GM18526 (cell line): Measurements from ENCODE around the gene ZKSCAN5.

Experiments
- POLR2A ChIP-seq: IDR thresholded peaks from 3 replicates; pipeline ENCODE4 v1.6.1; 2011; ENCODE audit not compliant: insufficient read length; ENCODE audit errors: extremely low read depth

Gene ZKSCAN5

GRCh38 chr7:99531354-99531765, 26.9 kb downstream of the ZKSCAN5 start:
- no peak for TF ChIP-seq POLR2A

DNA sequence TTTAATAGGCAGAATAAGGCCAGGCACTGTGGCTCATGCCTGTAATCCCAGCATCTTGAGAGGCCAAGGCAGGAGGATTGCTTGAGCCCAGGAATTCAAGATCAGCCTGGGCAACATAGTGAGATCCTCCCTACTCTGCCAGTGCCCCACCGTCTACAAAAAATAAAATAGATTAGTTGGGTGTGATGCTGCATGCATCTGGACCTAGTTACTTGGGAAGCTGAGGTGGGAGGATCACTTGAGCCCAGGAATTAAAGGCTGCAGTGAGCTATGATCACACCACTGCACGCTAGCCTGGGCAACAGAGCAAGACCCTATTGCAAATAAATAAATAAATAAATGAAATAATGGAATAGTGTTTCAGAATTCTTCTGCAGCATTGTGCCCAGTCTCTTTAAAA, 31.2 kb downstream of the ZKSCAN5 start:
- TF ChIP-seq POLR2A, result no peak

GRCh38 chr7:99539213-99539811, 34.9 kb downstream of the ZKSCAN5 start:
- TF ChIP-seq POLR2A, result no peak

DNA sequence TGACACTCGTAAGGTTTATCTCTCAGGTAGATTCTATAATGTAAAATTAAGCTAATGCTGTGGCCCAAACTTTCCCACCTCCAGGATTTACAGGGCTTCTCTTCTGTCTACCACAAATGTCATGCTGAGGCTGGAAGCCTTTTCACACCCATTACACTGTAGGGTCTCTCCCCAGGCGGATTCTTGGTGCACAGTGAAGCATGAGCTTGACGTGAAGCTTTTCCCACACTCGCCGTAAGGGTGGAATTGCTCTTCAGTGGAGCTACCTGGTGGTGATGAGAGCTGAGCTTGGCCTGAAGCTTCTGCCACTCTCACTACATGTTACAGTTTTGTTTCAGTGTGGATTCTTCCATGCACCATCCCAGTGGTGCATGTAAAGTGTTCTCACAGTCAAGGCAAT, 36.1 kb downstream of the ZKSCAN5 start:
- TF ChIP-seq POLR2A, result no peak

- no peak for TF ChIP-seq POLR2A
These were observed 36.8 kb downstream of the ZKSCAN5 start for GRCh38 chr7:99541212-99541611.

DNA sequence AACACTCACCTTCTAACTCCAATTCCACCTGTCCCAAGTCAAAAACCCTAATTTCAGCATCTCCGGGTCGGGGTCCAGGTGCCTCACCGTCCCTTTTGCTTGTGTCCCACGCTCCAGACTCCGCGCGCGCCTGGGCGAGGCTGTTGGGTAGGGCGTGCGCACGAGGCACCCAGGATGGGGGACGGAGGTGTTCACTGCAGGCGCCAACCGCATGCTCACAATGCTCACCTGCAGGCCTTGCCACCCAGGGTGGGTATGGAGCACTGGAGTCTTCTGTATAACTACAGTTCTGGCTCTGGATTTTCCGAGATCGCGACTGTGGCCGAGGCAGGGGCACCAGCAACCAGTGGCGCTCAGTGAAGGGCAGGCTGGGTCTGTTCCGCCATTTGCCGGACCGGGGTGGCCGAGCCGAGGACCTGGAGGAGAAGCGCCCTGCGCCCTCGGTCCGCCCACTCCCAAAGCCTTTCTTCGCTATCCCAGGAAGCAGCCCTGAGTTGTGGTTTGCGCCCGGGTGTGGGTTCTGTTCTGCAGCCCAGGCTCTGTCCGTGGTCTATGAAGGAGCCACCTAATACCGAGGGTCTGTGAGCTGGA, 38.7 kb downstream of the ZKSCAN5 start:
- no peak for TF ChIP-seq POLR2A

DNA sequence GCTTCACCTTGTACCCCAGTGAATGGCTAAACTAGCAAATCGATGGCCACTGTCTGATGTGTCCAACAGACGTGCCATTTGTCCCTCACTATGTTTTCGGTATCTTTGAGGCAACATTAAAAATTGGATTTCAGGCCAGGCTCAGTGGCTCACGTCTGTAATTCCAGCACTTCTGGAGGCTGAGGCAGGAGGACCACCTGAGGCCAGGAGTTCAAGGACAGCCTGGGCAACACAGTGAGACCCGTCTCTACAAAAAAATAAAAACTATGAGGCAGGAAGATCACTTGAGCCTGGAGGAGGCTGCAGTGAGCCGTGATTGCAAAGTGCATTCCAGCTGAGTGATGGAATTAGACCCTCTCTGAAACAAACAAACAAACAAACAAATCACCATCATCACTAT, 39.5 kb downstream of the ZKSCAN5 start:
- no peak for TF ChIP-seq POLR2A

DNA sequence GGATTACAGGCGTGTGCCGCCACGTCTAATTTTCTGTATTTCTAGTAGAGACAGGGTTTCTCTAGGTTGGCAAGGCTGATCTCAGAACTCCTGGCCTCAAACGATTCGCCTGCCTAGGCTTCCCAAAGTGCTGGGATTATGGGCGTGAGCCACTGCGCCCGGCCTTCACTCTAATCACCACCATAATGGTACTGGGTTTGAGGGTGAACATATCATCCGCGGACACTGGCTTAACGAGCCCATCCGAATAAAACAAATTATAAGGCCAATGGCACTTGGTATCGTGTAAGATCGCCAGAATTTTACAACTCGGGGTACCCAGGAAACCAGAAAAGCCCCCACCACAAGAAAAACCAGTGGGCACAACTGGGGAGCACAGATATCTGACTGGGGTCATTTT, 46.9 kb downstream of the ZKSCAN5 start:
- no peak for TF ChIP-seq POLR2A

- TF ChIP-seq POLR2A, result peak; percentile 91
These were observed 47.5 kb downstream of the ZKSCAN5 start, which contains the start of gene FAM200A for GRCh38 chr7:99551767-99552463. TSS of gene FAM200A (minus strand) at chr7:99552114. CDS start at chr7:99548407, 3,707 bp downstream.

- no peak for TF ChIP-seq POLR2A
These were observed 48.6 kb downstream of the ZKSCAN5 start for GRCh38 chr7:99553039-99553438.

- TF ChIP-seq POLR2A, result no peak
These were observed 50.5 kb downstream of the ZKSCAN5 start for GRCh38 chr7:99554939-99555338.

DNA sequence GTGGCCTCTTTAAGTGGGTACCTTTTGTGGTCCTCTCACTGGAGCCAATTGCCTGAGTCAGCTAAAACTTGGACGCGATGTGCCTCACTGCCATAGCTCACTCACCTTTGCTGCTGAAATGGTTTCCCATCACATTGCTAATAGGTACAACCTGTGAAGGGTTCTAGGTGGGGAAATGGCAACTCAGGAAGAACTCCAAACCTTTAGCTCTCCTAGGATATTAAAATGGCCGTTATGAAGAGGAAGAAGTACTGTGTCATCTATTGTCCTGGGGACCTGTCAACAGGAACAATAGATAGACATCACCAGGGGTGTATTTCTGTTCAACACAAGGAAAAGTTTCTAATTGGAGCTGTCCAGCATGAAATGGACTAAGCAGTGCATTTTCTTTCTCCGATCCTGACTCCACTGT, 52.7 kb downstream of the ZKSCAN5 start:
- TF ChIP-seq POLR2A, result no peak

GRCh38 chr7:99557940-99558305, 53.5 kb downstream of the ZKSCAN5 start:
- TF ChIP-seq POLR2A, result no peak

GRCh38 chr7:99558306-99559174, 54.1 kb downstream of the ZKSCAN5 start, which contains the start of gene ZNF655:
TSS of gene ZNF655 (plus strand) at chr7:99558642. CDS start at chr7:99560560, 1,918 bp downstream.
- TF ChIP-seq POLR2A, result peak; percentile 80

DNA sequence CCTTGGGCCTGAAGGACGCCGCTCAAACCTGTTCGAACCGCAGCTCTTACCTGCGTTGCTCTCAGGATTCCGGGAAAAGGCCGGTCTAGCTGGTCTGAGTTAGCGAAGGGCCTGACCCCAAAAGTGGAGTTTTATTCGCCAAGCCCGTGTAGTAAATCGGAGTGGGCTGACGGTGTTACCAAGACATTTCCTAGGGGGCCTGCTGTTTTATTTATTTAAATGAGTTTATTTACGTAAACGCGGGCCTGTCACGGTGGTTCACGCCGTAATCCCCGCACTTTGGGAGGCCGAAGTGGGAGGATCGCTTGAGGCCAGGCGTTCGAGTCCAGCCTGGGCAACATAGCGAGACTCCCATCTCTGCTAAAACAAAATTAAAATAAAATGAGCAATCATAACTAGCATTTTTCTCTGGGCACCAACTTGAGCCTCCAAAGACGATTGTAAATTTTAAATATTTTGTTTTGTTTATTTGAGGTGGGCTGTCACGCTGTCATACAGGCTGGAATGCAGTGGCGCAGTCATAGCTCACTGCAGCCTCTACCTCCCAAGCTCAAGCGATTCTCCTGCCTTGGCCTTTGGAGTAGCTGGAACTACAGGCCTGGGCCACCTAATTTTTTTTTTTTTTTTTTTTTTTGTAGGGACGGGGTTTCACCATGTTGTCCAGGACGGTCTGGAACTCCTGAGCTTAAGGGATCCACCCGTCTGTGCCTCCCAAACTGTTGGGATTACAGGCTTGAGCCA, 54.9 kb downstream of the ZKSCAN5 start:
- no peak for TF ChIP-seq POLR2A
